ENCODE data around the gene C4orf50.
"Not testable (repeated sequence)": the region's sequence is repeated elsewhere in the genome, so short reads cannot be mapped to it uniquely, and the experiment has no call there.

C4orf50 gene

GRCh38 chr4:5954056-5954760 is 64.0 kb downstream of the C4orf50 start:
- FAIRE-seq (no peak), DNase-seq (ENCODE audit: insufficient read length, low spot score) (no peak)

DNA sequence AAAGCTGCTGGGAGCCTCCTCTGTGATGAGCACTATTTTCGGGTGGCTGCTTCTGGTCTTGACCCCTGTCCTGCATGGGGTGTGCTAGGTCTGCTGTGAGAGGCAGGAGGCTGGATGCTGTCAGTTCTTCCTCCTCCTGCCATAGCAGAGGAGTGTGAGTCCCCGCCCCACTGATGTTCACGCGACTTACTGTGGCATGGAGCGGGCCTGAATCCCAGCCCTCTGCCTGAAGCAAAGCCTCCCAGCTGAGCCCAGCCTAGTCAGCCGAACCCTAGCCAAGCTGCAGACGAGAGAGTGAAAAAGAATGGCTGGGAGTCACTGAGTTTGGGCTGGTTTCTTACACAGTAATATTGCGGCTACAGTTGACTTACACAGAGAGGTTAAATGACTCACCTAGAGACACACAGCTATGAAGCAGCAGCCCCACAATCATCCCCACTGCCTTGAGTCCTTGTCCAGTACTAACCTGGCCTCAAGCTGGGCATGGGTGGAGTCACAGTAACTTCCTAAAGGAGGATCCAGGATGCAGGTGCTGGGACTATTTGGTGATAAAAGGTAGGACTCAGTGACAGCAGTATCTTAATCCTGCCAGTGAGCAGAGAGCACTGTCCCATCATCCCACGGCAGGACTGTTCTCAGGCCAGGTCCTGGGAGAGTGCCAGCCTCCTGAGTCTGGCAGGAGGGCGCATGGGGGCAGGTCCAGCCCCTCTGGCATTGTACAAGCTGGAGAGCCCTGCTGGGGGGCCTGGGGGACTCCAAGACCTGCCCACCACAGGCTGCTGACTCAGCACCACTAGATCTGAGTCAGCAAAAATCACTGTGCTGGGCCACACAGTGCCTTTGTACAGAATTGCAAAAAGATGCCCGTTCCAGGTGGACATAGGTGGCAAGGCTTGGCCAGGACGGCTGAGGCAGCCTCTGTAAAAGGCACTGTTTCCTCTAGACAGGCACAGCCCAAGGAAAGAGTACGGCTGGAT is 65.0 kb downstream of the C4orf50 start:
- FAIRE-seq: no peak

GRCh38 chr4:5952286-5952974 is 65.8 kb downstream of the C4orf50 start:
- DNase-seq (ENCODE audit: insufficient read length, low spot score) (no peak), FAIRE-seq (no peak)

More for the DNA sequence above, 65.0 kb downstream of the C4orf50 start:
- DNase-seq (ENCODE audit: insufficient read length, low spot score): no peak

DNA sequence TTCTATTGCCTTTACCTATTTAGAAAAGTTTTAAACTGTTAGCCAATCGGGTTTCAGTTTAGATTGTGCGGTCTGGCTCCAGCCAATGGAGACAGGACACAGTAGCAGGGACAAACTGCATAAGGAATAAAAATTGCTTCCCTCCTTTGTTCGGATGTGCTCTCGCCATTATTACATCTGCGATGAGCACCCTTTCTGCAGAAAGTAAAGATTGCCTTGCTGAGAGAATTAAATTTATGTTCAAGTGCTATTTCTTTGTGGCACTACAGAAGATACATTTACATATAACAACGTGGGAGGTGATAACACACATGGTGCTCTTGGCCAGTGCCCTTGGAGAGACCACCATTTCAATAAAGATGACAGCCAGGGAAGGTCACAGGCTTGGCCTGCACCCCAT is 71.6 kb downstream of the C4orf50 start:
- FAIRE-seq; DNase-seq (ENCODE audit: insufficient read length, low spot score): not testable (repeated sequence)

DNA sequence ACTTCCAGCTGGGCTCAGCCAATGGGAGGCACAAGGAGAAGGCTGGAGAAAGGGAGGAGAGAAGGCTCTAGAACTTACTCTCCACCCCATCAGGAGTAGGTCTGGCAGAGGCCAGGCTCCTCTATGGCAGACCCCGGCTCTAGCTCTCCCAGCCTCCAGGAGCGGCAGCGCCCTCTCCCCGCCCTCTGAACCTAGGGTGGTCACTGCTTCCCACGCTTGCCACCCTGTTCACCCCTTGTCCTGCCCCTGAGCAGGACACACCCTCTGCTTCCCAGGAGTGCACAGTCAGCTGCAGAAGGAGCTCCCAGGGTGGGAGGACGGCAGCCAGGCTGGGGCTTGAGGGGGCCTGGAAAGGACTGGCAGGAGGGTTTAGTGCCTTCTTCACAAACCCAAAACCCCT is 72.3 kb downstream of the C4orf50 start:
- DNase-seq (ENCODE audit: insufficient read length, low spot score) (no peak), FAIRE-seq (no peak)

- no peak for DNase-seq (ENCODE audit: insufficient read length, low spot score)
- FAIRE-seq: no peak
Observed at GRCh38 chr4:5945171-5945570, 73.1 kb downstream of the C4orf50 start.

- DNase-seq (ENCODE audit: insufficient read length, low spot score) (no peak), FAIRE-seq (no peak)
Observed at GRCh38 chr4:5943561-5943960, 74.7 kb downstream of the C4orf50 start.

DNA sequence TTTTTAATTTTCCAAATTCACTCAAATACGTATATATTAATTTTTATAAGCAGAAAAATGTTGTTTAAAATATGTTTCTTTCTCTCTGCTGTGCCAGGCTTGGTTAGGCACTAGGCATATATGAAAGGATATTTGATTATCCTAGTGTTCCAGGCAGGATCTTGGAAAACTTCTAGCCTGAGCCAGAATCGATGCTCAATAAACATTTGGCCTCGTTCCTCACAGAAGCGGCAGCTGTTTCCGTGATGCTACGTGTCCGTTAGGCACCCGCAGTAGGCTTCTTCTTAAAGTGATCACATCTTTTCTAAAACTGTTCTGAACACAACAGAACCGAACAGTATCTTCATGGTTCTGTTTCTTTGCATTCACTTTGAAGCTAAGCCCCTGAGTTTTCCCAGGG is 75.3 kb downstream of the C4orf50 start:
- FAIRE-seq (no peak), DNase-seq (ENCODE audit: insufficient read length, low spot score) (no peak)

DNA sequence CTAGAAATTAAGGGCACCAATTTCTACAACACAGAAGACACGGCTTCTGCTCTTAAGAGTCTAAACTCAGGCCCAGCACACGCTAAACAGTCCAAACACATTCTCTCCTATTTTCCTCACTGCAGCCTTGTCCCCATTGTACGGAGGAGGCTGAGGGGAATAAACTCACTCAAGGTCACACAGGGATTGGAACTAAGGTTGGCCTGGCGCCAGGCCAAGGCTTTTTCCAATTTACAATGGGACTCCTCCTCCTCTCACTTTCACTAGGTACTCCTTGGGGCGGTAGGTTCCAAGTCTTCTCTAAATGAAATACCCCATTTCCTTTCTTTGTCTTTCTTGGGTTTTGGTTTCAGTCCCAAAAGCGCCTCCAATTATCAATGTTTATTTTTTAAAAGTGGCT is 76.6 kb downstream of the C4orf50 start:
- no peak for DNase-seq (ENCODE audit: insufficient read length, low spot score)
- FAIRE-seq: no peak

- no peak for DNase-seq (ENCODE audit: insufficient read length, low spot score)
- FAIRE-seq: no peak
Observed at GRCh38 chr4:5940470-5941203, 77.6 kb downstream of the C4orf50 start.

GRCh38 chr4:5933996-5934831 is 84.0 kb downstream of the C4orf50 start:
- DNase-seq (ENCODE audit: insufficient read length, low spot score) (no peak), FAIRE-seq (no peak)

DNA sequence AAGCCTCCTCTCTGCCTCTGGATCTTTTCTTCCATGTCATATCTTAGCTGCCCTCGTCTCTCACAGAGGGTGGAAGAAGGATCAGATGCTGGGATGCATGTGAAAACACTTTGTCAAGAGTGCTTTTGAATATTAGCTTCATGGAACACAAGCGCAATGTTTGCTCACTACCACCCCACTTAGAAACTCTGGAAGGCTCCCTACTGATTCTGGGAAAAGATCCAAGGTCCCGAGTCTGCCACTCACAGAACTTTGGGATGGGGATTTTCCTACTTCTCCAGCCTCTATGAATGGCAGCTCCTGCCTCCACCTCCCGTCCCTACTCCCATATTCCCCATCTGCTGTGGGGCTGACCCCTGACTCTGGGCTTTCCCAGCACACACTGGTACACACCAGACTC is 85.1 kb downstream of the C4orf50 start:
- FAIRE-seq (no peak), DNase-seq (ENCODE audit: insufficient read length, low spot score) (no peak)

DNA sequence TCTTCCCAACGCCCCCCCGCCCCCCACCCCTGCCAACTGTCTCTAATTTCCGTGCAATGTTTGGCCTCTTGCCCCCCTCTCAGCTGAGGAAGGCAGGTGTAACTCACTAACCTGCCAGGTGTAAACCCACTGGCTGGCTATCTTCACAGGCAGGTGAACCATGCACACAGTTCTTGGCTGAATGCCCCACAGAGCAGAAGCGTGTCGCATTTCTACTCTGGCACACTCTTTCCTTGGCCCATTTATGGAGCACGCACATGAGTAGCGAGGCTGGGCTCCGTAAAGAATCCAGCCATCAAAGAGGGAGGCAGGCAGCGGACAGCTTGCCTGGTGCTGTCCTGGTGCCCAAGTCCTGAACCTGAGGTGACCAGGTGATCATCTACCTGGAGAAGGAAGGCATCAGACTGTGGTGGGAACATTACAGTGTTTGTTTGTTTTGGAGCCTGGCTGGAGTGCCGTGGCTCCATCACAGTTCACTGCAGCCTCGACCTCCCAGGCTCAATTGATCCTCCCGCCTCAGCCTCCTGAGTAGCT is 86.1 kb downstream of the C4orf50 start:
- no peak for DNase-seq (ENCODE audit: insufficient read length, low spot score)

GRCh38 chr4:5931526-5931925 is 86.7 kb downstream of the C4orf50 start:
- DNase-seq (ENCODE audit: insufficient read length, low spot score): no peak
- no peak for FAIRE-seq

More for the DNA sequence above, 86.1 kb downstream of the C4orf50 start:
- FAIRE-seq: no peak

GRCh38 chr4:5930876-5931275 is 87.4 kb downstream of the C4orf50 start:
- FAIRE-seq: no peak

DNA sequence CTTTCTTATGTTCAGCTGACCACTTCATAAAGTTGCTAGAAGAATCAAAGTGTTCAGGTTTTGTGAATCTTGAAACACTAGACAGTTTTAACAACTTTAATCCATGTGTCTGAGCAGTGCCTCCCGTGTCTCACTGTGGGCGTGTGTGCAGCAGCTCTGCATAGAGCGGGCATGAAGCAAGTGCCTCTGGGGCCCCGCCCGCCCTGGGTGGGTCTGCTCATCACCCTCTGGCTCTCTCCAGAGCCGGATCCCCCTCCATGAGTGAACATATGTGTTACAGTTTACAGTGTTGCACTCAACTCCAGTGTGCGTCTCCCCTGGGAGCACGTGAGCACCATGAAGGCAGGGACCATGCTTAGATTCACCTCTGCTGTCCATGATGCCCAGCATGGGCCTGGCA is 87.8 kb downstream of the C4orf50 start:
- no peak for DNase-seq (ENCODE audit: insufficient read length, low spot score)
- no peak for FAIRE-seq

More at GRCh38 chr4:5930876-5931275, 87.4 kb downstream of the C4orf50 start:
- DNase-seq (ENCODE audit: insufficient read length, low spot score): no peak

GRCh38 chr4:5928844-5929420 is 89.3 kb downstream of the C4orf50 start:
- DNase-seq (ENCODE audit: insufficient read length, low spot score): no peak
- FAIRE-seq: no peak

DNA sequence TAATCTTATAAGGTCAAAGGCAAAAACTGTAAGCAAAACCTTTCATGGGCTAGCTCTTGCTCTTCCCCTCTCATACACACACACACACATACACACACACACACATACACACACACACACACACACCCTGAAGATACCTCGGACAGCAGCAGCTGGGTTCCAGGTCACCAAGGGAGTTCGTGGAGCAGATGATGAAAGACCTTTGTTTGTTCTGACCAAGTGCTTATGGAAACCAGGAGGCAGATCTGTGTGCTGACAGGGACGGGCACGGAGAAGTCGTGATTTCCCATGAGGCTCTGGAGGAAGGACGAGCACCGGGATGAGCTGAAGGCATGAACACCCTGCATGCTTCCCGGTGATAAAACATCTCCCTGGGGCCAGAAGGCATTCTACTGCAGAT is 90.0 kb downstream of the C4orf50 start:
- DNase-seq (ENCODE audit: insufficient read length, low spot score) (no peak), FAIRE-seq (no peak)

- FAIRE-seq: no peak
- DNase-seq (ENCODE audit: insufficient read length, low spot score): no peak
Observed at GRCh38 chr4:5927747-5928146, 90.5 kb downstream of the C4orf50 start.

Data from HTR-8/SVneo (cell line).